Mesothelial cell of epicardium (in vitro differentiated cells): ENCODE data around the gene AKT1. TPM values are rescaled to one million over a fixed set of nuclear protein-coding genes. Genes with fewer than 3 reads are reported as not detected.
A peak's percentile ranks its signal among the peaks of the same experiment; 100 is the strongest.

Experiments used
- DNase-seq, 2 experiments: peaks; one replicate each; pipeline ENCODE4 v3.0.0; 2021; ENCODE audit warnings: low spot score in 2 of 2; ENCODE audit not compliant: unreplicated experiment in 2 of 2
- H3K27ac Mint-ChIP-seq: 2 replicates; pipeline ENCODE4 v1.8.0; 2021; ENCODE audit warnings: mixed read lengths
- H3K27me3 Mint-ChIP-seq: 2 replicates; pipeline ENCODE4 v1.8.0; 2021; ENCODE audit warnings: low read depth, mixed read lengths
- H3K36me3 Mint-ChIP-seq: 2 replicates; pipeline ENCODE4 v1.8.0; 2021; ENCODE audit warnings: mixed read lengths
- H3K4me1 Mint-ChIP-seq: 2 replicates; pipeline ENCODE4 v1.8.0; 2021; ENCODE audit warnings: mixed read lengths
- H3K4me3 Mint-ChIP-seq: 2 replicates; pipeline ENCODE4 v1.8.0; 2021; ENCODE audit warnings: mild to moderate bottlenecking, moderate library complexity, mixed read lengths
- H3K9me3 Mint-ChIP-seq: 2 replicates; pipeline ENCODE4 v1.8.0; 2021; ENCODE audit warnings: mixed read lengths
- total RNA-seq: library from RNA; stranded (reverse); gene quantifications from 3 replicates; pipeline ENCODE4 v1.2.1, GENCODE V29; 2021
- TF ChIP-seq, protein P1 (sequence below): fragments of 200-600 bp; sonication (generic); IDR thresholded peaks from one replicate; pipeline ENCODE4 v1.5.0; 2021; ENCODE audit warnings: antibody characterized with exemption; ENCODE audit not compliant: unreplicated experiment

AKT1 gene
- total RNA-seq, 1 donor from 2014 or later: 122 TPM

DNA sequence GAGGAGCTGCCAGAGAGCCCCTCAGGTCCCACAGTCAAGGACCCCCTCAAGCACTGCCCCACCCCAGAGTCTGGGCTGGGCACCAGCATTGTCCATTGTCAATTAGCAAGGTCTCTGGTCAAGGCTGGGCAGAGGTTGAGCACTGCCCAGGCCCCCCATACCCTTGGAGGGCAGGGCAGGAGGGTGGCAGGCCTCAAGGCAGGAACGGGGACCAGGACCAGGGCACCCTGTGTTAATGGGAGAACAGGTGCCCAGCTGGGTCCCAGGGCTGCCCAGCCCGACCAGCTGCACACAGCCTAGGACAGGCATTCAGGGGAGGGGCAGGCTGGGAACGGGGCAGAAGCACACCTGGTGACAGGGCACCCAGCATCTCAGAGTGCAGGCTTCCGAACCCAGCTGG lies 24.2 kb downstream of the AKT1 start:
- Mint-ChIP-seq H3K27me3 (no peaks in the 10 kb centered on the region), H3K4me1 (peaks cover 19% of the 10 kb centered on the region), H3K36me3 (peaks cover 28% of the 10 kb centered on the region), H3K27ac (no peak overlapping the region), H3K9me3 (no peaks in the 10 kb centered on the region), H3K4me3 (no peak overlapping the region)
- no peak for DNase-seq
- TF ChIP-seq, protein P1, sequence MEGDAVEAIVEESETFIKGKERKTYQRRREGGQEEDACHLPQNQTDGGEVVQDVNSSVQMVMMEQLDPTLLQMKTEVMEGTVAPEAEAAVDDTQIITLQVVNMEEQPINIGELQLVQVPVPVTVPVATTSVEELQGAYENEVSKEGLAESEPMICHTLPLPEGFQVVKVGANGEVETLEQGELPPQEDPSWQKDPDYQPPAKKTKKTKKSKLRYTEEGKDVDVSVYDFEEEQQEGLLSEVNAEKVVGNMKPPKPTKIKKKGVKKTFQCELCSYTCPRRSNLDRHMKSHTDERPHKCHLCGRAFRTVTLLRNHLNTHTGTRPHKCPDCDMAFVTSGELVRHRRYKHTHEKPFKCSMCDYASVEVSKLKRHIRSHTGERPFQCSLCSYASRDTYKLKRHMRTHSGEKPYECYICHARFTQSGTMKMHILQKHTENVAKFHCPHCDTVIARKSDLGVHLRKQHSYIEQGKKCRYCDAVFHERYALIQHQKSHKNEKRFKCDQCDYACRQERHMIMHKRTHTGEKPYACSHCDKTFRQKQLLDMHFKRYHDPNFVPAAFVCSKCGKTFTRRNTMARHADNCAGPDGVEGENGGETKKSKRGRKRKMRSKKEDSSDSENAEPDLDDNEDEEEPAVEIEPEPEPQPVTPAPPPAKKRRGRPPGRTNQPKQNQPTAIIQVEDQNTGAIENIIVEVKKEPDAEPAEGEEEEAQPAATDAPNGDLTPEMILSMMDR: no peak

DNA sequence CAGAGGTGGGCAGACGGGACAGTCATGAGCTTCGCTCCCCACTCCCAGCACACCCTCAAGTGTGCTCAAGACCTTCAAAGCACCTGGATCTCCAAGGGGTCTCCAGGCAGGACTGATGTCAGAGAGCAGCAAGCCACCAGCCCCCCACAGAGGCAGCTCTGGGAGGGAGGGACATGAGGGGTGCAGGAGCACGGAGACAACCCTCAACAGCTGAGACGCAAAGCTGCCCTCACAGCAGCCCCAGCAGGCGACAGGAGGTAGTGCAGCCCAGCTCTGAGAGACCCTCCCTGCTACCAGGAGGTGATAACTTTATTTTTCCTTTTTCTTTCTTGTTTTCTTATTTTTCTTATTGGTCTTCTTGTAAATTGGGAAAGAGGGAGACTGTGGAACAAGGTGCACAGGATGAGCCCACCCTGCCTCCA lies 24.7 kb downstream of the AKT1 start:
- no peak for DNase-seq
- peaks cover 30% of the 10 kb centered on the region for H3K36me3 Mint-ChIP-seq
- H3K9me3 Mint-ChIP-seq: peaks cover 4% of the 10 kb centered on the region
- no peaks in the 10 kb centered on the region for H3K27me3 Mint-ChIP-seq
- TF ChIP-seq, protein P1: peak; percentile 47
- no peak overlapping the region for H3K27ac Mint-ChIP-seq
- no peak overlapping the region for H3K4me3 Mint-ChIP-seq
- H3K4me1 Mint-ChIP-seq: peaks cover 19% of the 10 kb centered on the region

DNA sequence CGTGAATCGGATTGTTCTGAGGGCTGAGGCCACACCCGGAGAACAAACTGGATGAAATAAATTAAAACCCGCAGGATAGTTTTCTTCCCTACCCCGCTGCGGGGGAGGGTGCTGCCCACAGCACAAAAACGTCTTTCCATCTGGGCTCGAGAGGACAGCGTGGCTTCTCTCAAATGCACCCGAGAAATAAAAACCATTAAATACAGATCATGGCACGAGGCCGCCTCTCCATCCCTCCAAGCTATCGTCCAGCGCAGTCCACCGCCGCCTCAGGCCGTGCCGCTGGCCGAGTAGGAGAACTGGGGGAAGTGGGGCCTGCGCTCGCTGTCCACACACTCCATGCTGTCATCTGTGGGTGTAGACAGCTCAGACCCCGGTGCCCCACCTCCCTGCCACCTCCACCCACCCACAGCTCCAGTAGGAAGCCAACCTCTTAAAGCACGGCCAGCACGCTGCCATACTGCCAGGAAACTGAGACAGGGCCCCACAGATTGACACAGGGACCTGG lies 25.4 kb downstream of the AKT1 start:
- Mint-ChIP-seq H3K9me3 (peaks cover 11% of the 10 kb centered on the region), H3K4me3 (no peak overlapping the region), H3K4me1 (peaks cover 19% of the 10 kb centered on the region), H3K27ac (peak overlapping the region; percentile 21), H3K36me3 (peaks cover 37% of the 10 kb centered on the region), H3K27me3 (no peaks in the 10 kb centered on the region)
- no peak for DNase-seq
- TF ChIP-seq, protein P1: no peak

DNA sequence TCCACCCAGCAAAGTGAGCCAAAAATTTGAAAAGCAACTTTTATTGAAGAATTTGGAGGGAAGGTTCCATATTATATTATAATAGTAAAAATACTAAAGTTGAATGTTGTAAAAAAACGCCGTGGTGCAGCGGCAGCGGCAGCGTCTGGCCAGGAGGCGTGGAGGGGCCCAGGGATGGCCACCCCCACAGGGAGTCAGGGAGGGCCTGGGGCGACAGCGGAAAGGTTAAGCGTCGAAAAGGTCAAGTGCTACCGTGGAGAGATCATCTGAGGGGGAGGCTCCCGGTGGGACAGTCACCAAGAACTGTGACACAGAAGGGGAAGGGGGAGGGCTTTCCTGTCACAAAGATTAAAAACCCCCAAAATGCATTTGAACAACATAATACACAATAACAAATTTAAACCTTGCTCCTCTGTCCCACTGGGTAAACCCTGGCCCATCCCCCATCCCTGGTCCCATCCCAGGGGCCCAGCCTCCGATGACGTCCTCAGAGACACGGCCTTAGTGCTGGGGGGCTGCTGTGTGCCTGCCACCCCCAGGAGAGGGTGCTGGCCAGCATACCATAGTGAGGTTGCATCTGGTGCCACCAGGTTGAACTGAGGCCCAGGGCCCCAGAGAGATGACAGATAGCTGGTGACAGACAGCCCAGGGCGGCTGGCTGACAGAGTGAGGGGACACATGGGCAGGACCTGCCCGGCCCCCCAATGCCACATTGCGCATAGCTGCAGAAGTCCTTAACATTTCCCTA lies 26.1 kb downstream of the AKT1 start:
- Mint-ChIP-seq H3K4me1 (peaks cover 19% of the 10 kb centered on the region), H3K4me3 (no peak overlapping the region), H3K27me3 (no peaks in the 10 kb centered on the region), H3K27ac (peak overlapping the region; percentile 56), H3K9me3 (peaks cover 12% of the 10 kb centered on the region), H3K36me3 (peaks cover 37% of the 10 kb centered on the region)
- TF ChIP-seq, protein P1: no peak
- no peak for DNase-seq

DNA sequence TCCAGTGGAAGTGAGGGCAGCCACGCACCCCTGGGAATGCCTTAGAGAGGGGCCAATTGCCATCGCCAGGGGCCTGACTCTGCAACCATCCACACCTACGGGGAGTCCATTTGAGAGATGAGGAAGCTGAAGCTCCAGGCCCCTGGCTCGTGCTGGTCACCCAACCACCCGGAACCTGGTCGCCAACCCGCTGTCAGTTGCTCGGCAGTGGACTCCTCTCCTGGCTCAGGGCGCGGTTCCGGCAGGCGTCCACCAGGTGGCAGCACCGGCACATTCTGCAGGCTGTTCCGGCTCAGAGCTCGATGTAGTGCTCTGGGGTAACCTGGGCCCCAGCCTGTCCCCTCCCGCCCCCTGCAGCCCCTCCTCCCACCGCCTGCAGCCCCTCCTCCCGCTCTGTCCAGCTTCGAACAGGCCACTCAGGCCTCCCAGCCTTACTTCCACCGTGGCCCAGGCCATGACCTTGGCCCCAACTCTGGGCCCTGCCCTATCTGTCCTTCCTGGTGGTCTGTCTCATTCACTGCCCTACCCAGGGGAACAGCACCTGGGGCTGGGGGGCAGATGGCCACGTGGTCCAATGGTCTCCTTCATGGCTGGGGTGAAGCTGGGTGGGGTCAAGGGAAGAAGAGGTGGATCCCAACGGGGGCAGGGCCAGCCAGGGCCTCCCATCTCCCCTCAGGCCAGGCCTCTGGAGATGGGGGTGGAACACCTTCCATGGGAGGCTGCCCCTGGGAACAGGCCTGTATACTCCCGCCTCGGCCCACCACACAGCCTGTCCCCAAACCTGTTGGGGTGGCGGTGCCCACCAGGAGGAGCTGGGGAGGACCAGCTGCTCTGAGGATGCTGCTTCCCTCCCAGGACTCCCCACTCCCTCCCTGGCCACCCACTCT lies 26.9 kb downstream of the AKT1 start:
- Mint-ChIP-seq H3K4me1 (peaks cover 19% of the 10 kb centered on the region), H3K9me3 (peaks cover 12% of the 10 kb centered on the region), H3K27me3 (no peaks in the 10 kb centered on the region), H3K4me3 (no peak overlapping the region), H3K36me3 (peaks cover 37% of the 10 kb centered on the region), H3K27ac (peak overlapping the region; percentile 25)
- TF ChIP-seq, protein P1: peak; percentile 97
- peak; percentile 80 to 97 for DNase-seq
